ENCODE measurements around the gene PDE9A. TPM values are rescaled to one million over a fixed set of nuclear protein-coding genes. Genes with fewer than 3 reads are reported as not detected.
"Not testable (repeated sequence)": the region's sequence is repeated elsewhere in the genome, so short reads cannot be mapped to it uniquely, and the experiment has no call there.

Gene PDE9A
- total RNA-seq, 1 donor from 2014 or later: 2.0 TPM

DNA sequence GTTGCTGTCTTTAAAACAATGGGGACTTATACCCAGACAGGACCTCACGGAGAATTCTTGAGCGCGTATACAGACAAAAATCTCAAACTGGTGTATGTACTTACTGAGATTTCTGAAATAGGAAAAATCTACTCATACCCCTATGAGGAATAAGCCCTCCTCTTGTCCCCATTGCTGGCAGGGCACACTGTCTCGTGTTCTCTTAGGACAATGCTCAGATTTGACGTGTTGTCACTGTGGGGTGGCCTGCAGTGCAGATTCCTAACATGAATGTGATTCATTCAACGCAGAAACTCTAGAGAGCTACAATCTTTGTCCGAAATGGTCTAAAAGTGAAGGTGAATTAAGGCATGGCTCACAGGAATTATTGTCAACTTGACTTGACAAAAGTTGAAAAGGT is 31.1 kb upstream of the PDE9A start:
- no peak for DNase-seq (ENCODE audit: low read depth)
- TF ChIP-seq, protein P1, sequence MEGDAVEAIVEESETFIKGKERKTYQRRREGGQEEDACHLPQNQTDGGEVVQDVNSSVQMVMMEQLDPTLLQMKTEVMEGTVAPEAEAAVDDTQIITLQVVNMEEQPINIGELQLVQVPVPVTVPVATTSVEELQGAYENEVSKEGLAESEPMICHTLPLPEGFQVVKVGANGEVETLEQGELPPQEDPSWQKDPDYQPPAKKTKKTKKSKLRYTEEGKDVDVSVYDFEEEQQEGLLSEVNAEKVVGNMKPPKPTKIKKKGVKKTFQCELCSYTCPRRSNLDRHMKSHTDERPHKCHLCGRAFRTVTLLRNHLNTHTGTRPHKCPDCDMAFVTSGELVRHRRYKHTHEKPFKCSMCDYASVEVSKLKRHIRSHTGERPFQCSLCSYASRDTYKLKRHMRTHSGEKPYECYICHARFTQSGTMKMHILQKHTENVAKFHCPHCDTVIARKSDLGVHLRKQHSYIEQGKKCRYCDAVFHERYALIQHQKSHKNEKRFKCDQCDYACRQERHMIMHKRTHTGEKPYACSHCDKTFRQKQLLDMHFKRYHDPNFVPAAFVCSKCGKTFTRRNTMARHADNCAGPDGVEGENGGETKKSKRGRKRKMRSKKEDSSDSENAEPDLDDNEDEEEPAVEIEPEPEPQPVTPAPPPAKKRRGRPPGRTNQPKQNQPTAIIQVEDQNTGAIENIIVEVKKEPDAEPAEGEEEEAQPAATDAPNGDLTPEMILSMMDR (conservative IDR thresholded peaks at IDR 0.05; ENCODE audit: low read depth, low read length): no peak
- no peak overlapping the region for H3K4me3 ChIP-seq (ENCODE audit: low read depth, low read length)

DNA sequence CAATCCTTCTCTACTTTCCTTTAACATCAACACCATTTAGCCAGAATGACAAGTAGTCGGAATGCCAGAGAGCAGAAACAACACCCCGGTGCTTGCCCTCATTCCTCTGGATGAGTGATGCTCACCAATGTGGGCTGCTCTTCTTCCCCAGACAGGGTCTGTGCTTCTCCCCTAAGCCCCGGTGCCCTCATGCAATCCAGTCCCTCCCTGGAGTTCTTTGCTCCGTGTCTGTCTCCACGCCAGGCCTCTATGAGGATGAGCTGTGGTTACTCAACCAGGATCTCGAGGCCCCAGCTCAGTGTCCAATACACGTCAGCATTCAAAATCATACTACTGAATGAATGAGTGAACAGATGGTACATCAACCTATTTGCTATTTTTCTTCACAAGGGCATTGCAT is 29.7 kb upstream of the PDE9A start:
- no peak for DNase-seq (ENCODE audit: low read depth)

DNA sequence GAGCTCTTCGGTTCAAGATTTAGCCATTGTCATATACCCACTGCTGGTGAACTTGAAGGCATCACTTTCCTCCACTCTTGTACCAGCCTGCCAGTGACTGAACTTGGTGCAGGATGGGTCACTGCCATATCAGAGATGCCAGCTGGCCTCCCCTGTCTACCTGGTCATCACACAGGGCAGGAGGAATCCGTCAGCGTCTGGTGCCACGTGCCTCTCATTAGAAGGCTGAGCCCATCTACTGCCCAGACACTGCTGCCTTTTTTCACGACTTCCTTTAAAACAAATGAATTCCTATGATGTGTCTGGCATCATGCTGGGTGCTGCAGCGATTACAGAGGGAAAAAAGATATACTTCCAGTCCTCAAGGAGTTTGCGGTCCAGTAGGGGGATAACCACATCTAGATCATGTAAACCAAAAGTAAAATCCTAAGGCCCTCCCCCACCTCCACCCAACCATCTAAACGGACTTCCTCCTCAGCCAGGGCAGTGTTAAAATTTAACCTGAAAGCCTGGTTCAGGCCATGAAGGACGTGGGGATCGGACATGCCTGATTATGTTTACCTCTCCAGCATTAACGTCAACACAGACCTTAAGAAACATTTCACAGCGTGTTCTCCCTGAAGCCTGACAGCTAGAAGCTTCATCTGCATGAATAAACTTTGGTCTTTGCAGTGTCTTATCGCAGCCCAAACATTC is 29.2 kb upstream of the PDE9A start:
- DNase-seq (ENCODE audit: low read depth): peak; percentile 90
- H3K4me3 ChIP-seq (ENCODE audit: low read depth, low read length): no peak overlapping the region
- TF ChIP-seq, protein P1 (conservative IDR thresholded peaks at IDR 0.05; ENCODE audit: low read depth, low read length): no peak

More for the DNA sequence above, 29.7 kb upstream of the PDE9A start:
- no peak overlapping the region for H3K4me3 ChIP-seq (ENCODE audit: low read depth, low read length)
- TF ChIP-seq, protein P1 (conservative IDR thresholded peaks at IDR 0.05; ENCODE audit: low read depth, low read length): no peak

DNA sequence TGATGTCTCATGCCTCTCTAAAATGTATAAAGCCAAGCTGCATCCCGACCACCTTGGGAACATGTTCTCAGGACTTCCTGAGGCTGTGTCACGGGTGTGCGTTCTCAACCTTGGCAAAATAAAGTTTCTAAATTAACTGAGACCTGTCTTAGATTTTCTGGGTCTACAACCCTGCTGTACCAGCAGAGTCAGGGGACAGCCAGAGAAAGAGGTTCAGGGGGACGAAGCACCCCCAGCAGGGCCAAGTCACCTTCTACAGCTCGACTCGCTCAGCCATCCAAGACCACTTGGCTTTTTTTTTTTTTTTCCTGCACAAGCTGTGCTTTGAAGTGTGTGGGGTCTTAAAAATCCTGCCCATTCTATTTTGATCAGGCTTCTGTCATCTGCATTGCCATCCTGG is 28.5 kb upstream of the PDE9A start:
- TF ChIP-seq, protein P1 (conservative IDR thresholded peaks at IDR 0.05; ENCODE audit: low read depth, low read length): no peak
- no peak overlapping the region for H3K4me3 ChIP-seq (ENCODE audit: low read depth, low read length)
- DNase-seq (ENCODE audit: low read depth): no peak

DNA sequence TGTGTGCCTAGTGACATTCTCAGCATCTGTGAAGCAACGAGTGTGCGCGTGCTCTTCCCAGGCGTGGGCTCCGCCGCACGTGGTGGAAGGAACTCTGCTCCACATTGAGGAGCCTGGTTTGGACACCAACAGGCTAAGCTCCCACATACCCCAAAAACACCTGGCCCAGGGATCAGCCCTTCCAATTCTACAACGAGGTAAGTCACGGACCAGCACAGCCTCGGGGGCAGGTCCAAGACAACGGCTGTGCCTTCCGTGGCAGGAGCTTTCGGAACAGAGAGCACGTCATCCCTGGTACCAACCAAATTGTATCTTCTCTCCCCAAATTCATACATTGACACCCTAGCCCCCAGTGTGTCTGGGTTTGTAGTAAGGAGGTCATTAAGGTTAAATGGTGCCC is 27.2 kb upstream of the PDE9A start:
- no peak for DNase-seq (ENCODE audit: low read depth)
- no peak overlapping the region for H3K4me3 ChIP-seq (ENCODE audit: low read depth, low read length)
- TF ChIP-seq, protein P1 (conservative IDR thresholded peaks at IDR 0.05; ENCODE audit: low read depth, low read length): no peak

DNA sequence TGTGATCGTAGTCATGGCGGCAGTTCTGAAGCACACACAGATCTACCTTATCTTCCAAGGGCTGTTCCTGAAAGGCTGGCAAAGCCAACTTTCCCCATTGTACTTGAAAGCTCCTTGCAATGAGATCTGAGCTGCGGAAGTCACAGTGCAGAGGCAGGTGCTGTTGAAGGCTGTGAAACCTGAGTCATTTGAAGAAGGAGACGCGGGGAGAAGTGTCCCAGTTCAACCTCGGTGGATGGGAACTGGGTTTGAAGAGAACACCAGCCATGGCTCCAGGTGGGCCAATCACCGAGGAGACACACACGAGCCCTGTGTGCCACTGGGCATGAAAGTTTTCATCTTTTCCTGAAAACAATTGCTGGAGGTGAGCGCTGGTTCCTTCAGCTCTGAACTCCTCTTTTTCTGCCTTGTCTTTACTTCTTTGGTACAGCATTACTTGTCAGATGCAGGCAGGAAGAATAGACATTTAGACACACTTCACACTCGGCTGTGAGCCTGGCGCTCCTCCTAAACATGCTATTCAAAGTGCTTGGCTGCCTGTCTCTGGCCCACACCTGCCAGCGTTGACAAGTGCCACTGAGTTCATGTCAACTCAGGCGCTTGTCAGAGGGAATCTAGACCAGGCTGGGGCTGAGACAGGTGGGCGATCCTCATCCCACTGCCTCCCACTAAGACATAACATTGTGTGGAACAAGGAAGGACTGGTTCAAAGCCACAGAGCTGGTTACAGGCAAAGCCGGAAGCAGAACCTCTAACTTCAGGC is 25.7 kb upstream of the PDE9A start:
- TF ChIP-seq, protein P1 (conservative IDR thresholded peaks at IDR 0.05; ENCODE audit: low read depth, low read length): no peak
- H3K4me3 ChIP-seq (ENCODE audit: low read depth, low read length): no peak overlapping the region
- no peak for DNase-seq (ENCODE audit: low read depth)

DNA sequence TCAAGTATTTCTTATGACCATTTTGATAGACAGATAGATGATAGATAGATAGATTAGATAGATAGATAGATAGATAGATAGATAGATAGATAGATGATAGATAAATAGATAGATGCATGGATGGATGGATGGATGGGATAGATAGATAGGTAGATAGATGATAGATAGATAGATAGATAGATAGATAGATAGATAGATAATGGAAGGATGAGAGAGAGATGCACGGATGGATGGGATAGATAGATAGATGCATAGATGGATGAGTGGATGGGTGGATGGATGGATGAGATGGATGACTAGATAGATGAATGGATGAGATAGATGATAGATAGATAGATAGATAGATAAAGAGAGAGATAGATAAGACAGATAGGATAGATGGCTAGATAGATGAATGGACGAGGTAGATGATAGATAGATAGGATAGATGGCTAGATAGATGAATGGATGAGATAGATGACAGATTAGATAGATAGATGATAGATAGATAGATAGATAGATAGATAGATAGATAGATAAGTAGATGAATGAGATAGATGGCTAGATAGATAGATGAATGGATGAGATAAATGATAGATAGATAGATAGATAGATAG is 24.9 kb upstream of the PDE9A start:
- H3K4me3 ChIP-seq (ENCODE audit: low read depth, low read length); DNase-seq (ENCODE audit: low read depth): not testable (repeated sequence)

All from epithelial cell of proximal tubule (primary cell).